HG02840 (cell line): ENCODE data around the gene CLEC4M.
"Not testable (repeated sequence)": the region's sequence is repeated elsewhere in the genome, so short reads cannot be mapped to it uniquely, and the experiment has no call there.

Source experiments
- ATAC-seq: cut with Tn5 transposase; IDR thresholded peaks from one replicate; pipeline ENCODE4 v1.9.1; 2021; ENCODE audit warnings: mild to moderate bottlenecking, moderate library complexity, moderate number of reproducible peaks; ENCODE audit not compliant: unreplicated experiment, low FRiP score

Gene CLEC4M

DNA sequence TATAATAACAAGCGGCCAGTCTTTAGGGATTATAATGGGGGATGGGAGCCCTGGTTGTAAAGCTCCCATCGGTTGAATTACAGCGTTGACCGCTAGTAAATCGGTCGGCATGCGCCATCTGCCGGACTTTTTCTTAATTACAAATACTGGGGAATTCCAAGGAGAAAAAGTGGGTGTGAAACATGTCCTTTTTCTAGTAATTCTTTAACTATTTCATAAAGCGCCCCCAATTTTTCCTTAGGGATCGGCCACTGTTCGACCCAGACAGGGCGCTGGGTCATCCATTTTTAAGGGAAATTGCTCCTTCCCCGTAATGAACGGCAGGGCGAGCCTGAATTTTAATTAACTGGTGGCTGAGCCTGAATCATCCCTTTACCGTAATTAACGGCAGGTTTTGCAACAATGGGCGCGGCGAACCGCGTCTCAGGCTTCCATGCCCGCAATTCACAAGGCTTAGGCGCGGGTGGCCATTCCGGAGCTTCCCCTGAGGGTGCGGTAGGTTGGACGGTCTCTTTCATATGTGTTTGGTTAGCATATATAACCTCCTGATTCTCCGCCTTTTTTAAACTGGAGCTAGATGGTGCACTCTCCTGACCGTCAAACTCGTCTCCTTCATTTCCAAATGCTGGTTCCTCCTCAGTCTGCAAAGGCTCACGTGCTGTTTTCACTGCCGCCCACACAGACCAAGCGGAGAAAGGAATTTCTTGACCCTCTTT is 36.8 kb downstream of the CLEC4M start:
- no peak for ATAC-seq

DNA sequence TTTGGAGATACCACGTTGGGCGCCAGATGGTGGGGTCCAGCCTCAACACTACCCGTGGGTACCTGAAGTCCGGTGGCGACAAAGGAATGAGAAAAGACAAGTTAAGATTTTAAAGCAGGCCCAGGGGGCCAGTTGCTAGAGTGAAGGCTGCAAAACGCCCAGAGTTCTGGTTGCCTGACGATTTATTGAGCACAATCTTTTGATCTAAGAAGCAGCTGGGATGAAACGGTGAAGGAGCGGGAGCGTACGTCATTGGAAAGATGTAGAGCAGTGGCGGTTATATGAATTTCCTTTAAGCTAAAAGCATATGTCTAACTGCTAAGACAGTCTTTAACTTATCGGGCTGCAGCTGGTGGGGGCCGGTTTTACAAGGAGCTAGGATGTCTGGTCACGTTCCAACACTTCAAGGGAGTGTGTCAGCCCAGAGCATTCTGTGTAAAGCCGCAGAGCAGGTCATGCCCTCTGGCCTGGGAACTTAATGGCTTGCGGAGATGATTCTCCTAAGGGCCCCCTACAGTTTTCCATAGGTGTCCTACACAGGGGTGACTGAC is 38.1 kb downstream of the CLEC4M start:
- ATAC-seq: no peak

DNA sequence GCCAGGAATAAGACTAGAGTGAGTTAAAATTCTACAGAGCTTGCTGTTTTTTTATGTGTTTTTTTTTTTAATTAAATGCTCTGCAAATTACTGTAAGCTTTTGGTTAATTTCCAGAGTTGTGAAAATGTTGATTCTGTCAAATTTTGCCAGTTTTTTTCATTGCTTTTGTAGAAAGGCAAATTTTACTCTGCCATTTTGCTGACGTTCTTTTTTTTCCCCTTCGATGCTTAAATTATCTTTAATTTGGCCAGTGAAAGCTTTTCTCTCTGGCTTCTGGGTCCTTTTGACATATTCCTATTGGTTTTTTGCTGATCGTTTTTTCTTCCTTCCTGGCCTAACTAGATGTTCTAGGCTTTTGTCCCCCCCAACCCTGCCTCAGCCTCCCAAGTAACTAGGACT is 43.2 kb downstream of the CLEC4M start:
- ATAC-seq: no peak

DNA sequence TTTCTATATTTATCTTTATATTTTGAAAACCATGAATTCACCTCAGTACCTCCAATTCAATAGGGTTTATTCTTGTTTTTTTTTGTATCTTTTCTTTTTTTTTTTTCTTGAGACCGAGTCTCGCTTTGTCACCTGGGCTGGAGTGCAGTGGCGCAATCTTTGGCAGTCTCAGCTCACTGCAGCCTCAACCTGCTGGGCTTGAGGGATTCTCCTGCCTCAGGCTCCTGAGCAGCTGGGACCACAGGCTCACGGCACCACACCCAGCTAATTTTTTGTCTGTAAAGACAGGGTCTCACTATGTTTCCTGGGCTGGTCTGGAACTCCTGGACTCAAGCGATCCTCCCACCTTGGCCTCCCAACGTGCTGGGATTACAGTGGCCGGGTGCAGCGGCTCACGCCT is 43.8 kb downstream of the CLEC4M start:
- no peak for ATAC-seq

DNA sequence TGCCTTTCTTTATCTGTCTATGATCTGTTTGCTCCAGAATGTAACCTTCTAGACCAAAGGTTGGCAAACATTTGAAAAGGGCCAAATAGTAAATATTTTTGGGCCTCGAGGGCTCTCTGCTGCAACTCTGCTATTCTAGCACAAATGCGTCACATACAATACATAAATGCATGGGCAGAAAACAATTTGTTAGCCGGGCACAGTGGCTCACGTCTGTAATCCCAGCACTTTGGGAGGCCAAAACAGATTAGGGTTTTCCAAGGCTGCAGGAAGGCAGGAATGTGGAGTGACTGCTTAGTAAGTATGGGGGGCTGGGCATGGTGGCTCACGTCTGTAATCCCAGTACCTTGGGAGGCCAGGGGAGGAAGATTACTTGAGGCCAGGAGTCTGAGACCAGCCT is 45.1 kb downstream of the CLEC4M start:
- no peak for ATAC-seq

DNA sequence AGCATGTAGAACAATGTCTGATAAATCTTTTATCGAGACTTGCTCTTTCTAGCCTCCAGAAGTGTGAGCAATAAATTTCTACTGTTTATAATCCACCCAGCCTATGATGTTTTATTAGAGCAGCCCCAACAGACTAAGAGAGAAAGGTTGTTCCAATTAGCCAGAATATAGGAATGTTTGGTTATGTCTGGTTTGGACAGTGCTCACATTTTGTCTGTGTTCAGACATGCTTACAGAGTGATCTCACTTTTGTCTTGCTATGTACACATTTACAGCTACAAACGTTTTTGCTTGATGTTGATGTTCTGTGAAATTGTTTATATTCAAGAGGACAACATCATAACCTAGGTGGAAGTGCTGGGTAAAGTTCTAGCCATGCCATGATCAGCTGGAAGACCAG is 48.9 kb downstream of the CLEC4M start:
- ATAC-seq: no peak

DNA sequence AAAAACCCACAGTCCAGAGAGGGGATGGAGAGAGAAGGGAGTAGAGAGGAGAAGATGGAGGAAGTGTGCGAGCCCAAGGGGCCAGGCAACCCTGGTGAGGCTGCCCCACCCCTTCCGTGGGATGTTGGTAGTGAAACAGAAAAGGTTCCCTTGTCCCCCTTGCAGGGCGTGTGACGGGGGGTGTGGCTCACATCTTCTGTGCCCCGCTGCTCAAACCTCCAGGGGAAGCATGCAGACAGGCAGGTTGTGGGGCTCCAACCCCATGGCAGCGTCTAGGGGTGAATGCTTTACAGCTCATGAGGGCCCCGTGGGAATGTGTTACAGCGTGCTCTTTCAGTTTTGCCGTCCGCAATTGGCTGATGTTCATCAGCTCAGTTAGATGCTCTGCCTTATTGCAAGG is 52.3 kb downstream of the CLEC4M start:
- no peak for ATAC-seq

DNA sequence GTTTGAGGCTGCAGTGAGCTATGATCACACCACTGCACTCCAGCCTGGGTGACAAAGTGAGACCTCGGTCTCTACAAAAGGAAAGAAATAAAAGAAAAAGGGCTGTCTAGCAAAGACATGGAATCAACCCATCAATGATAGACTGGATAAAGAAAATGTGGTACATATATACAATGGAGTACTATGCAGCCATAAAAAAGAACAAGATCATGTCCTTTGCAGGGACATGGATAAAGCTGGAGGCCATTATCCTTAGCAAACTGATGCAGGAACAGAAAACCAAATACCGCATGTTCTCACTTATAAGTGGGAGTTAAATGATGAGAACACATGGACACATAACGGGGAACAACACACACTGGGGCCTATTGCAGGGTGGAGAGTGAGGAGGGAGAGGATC is 53.0 kb downstream of the CLEC4M start:
- ATAC-seq: not testable (repeated sequence)

DNA sequence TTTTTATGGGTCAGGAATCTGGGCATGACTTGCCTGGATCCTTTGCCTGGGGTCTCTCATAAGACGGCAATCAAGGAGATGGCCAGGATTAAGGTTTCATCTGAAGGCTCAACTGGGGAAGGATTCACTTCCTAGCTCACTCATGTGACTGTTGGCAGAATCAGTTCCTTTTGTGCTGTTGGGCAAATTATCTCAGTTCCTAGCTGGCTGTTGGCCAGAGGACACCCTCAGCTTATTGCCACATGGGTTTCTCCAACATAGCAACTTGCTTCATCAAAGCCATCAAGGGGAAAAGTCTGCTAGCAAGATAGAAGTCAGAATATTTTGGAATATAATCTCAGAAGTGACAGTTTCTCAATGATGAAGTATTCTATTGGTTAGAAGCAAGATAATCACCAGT is 54.8 kb downstream of the CLEC4M start:
- no peak for ATAC-seq

DNA sequence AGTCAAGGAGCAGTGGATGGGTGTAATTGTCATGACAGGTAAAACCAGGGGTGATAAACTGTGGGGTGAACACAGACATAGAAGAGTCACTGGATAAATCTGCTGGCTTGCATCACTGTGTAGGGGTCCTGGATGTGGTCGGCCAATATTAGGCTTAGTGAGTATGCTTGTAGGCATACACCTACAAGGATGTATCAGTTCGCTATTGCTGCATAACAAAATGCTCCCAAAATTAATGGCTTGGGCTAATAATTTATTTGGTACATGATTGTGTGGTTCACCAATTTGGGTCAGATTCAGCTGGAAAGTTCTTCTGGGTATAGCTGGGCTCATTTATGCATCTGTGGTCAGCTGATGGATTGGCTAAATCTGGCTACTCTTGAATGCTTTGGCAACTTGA is 55.8 kb downstream of the CLEC4M start:
- no peak for ATAC-seq
